ENCODE measurements around the gene HPRT1.
"Not testable (repeated sequence)": the region's sequence is repeated elsewhere in the genome, so short reads cannot be mapped to it uniquely, and the experiment has no call there.

The HPRT1 gene

DNA sequence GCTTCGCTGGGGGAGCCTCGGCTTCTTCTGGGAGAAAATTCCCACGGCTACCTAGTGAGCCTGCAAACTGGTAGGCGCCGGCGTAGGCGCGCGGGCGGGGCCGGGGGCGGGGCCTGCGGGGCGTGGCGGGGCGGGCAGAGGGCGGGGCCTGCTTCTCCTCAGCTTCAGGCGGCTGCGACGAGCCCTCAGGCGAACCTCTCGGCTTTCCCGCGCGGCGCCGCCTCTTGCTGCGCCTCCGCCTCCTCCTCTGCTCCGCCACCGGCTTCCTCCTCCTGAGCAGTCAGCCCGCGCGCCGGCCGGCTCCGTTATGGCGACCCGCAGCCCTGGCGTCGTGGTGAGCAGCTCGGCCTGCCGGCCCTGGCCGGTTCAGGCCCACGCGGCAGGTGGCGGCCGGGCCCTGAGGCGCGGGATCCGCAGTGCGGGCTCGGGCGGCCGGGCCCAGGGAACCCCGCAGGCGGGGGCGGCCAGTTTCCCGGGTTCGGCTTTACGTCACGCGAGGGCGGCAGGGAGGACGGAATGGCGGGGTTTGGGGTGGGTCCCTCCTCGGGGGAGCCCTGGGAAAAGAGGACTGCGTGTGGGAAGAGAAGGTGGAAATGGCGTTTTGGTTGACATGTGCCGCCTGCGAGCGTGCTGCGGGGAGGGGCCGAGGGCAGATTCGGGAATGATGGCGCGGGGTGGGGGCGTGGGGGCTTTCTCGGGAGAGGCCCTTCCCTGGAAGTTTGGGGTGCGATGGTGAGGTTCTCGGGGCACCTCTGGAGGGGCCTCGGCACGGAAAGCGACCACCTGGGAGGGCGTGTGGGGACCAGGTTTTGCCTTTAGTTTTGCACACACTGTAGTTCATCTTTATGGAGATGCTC lies at the start of gene HPRT1:
Gene HPRT1, plus strand, starts transcription at position 161 of the 857 bp plus-strand sequence. Its CDS starts 147 bp downstream, at position 308.
- DNase-seq (ENCODE audit: low spot score) = peak; percentile 77

GRCh38 chrX:134416087-134416486 lies 43.9 kb upstream of the HPRT1 start:
- no peak for DNase-seq (ENCODE audit: low spot score)

DNA sequence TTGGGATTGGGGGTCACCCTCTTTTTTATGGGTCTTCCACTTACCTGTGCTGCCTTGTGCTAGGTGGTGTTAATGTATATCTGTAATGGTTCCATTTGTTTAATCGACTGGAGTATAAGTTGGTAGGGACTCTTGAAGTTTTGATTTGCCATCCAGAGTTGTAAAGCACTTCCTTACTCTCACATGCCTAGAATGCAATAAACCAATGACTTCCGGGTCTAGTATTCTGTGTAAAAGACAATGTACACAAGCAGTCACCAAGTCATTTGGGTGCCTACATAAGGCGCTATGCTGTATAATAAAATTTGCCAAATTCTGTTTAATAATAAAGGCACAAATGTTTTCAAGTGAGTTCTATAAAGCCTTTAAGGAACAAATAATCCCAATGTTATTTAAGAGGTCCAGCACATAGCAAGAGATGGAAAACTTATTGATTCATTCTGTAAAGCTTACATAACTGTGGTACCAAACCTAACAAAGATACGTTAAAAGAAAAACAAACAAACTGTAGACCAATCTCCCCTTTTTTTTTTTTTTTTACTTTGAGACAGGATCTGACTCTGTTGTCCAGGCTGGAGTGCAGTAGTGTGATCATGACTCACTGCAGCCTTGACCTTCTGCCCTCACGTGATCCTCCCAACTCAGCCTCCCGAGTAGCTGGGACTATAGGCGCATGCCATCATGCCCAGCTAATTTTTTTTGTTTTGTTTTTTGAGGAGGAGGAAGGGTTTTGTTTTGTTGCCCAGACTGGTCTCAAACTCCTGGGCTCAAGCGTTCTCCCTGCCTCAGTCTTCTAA lies 41.5 kb upstream of the HPRT1 start:
- no peak for DNase-seq (ENCODE audit: low spot score)

GRCh38 chrX:134419784-134420183 lies 40.2 kb upstream of the HPRT1 start:
- no peak for DNase-seq (ENCODE audit: low spot score)

DNA sequence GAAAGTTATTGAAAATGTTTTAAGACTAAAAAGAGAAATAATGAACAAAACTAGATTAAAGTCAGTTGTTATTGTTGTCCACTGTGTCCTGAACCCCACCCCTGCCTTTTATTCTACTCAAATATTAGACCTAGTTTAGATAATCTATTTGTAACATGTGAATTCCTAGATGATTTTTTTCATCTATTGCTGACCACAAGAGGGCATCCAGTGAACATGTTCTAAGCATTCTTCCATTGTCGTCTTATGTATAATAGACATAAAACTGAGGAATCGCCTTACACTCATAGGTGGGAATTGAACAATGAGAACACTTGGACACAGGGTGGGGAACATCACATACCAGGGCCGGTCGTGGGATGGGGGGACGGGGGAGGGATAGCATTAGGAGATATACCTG lies 36.4 kb upstream of the HPRT1 start:
- peak; percentile 24 for DNase-seq (ENCODE audit: low spot score)

DNA sequence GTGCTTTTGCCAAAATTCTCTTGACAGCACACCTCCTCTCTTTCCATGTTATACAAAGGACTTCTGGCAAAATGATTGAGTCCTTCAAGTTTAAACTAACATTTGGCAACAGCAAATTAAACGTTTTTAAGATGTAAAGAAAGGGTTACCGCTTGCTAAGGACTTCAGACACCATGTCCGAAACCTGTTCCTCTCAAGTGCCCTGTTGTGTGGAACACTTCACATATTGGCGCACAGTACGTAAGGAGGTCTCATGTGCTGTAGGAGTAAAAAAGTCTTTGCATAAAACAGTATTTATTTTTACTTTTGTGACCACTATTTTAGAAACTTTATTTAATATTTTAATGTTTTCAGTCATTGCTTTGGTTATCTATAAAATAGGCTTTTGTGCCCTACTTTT lies 33.7 kb upstream of the HPRT1 start:
- DNase-seq (ENCODE audit: low spot score) = no peak

DNA sequence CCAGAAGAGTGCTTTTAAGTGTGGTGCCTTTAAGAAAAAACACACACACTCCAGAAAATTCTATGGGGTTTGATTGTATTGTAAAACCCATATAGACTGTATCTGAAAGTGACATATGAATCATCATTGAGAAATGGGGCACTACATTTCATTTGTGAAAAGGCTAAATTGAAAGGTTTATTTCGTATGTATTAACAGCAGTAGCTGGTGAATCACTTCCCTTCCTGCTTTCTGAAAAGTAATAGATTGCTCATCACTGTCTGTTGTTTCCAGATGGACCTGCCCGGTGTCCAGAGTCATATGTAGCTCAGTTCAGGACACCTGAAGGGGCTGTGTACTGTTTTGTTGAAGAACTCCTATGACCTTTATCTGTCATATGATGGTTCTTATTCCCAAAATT lies 28.1 kb upstream of the HPRT1 start:
- DNase-seq (ENCODE audit: low spot score) = no peak

GRCh38 chrX:134435894-134436293 lies 24.1 kb upstream of the HPRT1 start:
- DNase-seq (ENCODE audit: low spot score) = no peak

- peak; percentile 8 for DNase-seq (ENCODE audit: low spot score)
Observed at GRCh38 chrX:134443020-134443419, 16.9 kb upstream of the HPRT1 start.

DNA sequence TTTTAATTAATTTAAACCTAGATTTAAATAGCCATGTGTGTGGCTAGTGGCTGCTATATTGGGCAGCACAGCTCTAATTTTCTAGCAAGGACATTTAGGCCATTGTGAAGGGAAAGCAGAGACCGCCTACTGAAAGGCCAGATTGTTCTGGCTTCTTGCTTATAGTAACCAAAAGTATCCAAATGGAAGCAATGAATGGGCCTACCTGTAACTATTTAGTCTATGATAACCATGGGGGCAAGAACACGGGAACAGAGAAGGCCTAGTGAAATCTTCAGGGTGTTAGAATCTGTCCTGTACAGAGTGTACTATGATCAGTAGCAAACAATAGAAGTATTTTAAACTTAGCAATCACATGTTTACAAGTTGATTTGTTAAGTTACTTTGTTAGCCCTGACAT lies 16.5 kb upstream of the HPRT1 start:
- DNase-seq (ENCODE audit: low spot score) = peak; percentile 29

- DNase-seq (ENCODE audit: low spot score) = no peak
Observed at GRCh38 chrX:134444681-134445080, 15.3 kb upstream of the HPRT1 start.

GRCh38 chrX:134452596-134452995 lies 7.4 kb upstream of the HPRT1 start:
- DNase-seq (ENCODE audit: low spot score) = no peak

DNA sequence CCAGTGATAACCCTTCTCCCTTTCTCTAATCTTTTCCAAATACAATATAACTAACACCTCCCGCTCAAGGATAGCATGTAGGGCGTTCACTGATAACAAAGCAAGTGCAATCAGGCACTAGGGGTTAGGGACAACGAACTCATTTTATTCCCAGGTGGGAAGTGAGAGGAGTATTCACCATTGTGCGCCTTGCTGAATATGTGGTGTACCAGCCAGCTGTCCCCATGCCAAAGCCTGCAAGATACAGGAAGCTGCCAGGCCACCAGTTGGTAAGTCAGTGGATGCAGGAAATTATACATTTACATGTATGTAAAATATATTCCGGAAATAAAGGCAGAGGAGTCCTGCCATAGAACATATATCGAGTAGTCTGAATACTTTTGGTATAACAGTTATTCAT lies 6.3 kb upstream of the HPRT1 start:
- DNase-seq (ENCODE audit: low spot score) = no peak

- DNase-seq (ENCODE audit: low spot score) = no peak
Observed at GRCh38 chrX:134454506-134454905, 5.5 kb upstream of the HPRT1 start.

GRCh38 chrX:134457708-134458107 lies 2.3 kb upstream of the HPRT1 start:
- no peak for DNase-seq (ENCODE audit: low spot score)

DNA sequence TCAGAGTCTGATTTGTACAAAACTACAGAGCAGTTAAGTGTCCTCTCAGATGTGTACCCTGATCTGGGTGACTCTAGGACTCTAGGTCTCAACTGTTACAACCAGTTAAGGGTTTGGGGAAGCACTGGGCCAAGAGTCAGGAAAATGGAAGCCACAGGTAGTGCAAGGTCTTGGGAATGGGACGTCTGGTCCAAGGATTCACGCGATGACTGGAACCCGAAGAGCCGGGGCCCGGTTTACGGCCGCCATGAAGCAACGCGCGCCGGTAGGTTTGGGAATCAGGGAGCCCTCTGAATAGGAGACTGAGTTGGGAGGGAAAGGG lies 321 bp upstream of the HPRT1 start:
- no peak for DNase-seq (ENCODE audit: low spot score)

DNA sequence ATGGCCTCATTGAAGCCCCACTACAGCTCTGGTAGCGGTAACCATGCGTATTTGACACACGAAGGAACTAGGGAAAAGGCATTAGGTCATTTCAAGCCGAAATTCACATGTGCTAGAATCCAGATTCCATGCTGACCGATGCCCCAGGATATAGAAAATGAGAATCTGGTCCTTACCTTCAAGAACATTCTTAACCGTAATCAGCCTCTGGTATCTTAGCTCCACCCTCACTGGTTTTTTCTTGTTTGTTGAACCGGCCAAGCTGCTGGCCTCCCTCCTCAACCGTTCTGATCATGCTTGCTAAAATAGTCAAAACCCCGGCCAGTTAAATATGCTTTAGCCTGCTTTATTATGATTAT lies 876 bp downstream of the HPRT1 start:
- DNase-seq (ENCODE audit: low spot score) = peak; percentile 7

DNA sequence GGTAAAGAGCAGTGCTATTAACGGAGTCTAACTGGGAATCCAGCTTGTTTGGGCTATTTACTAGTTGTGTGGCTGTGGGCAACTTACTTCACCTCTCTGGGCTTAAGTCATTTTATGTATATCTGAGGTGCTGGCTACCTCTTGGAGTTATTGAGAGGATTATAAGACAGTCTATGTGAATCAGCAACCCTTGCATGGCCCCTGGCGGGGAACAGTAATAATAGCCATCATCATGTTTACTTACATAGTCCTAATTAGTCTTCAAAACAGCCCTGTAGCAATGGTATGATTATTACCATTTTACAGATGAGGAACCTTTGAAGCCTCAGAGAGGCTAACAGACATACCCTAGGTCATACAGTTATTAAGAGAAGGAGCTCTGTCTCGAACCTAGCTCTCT lies 1.5 kb downstream of the HPRT1 start:
- no peak for DNase-seq (ENCODE audit: low spot score)

DNA sequence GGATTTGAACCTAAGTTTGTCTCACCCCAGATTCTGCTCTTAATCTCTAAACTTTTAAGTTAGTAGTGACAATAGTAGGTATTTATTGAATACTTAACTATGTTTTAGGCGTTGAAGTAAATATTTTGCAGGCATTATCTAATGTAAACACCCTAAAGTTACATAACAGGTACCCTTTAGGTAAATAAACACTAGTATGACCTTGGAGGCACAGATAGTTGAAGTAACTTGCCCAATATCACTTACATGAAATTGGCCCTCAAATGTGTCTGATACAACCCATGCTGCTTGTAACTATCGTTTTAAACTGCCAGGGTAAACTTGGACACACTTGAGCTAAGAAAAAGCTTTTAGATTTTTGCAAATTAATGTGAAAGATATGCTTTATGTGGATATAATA lies 3.0 kb downstream of the HPRT1 start:
- DNase-seq (ENCODE audit: low spot score) = no peak

- DNase-seq (ENCODE audit: low spot score) = not testable (repeated sequence)
Observed at GRCh38 chrX:134464453-134464852, 4.5 kb downstream of the HPRT1 start.

DNA sequence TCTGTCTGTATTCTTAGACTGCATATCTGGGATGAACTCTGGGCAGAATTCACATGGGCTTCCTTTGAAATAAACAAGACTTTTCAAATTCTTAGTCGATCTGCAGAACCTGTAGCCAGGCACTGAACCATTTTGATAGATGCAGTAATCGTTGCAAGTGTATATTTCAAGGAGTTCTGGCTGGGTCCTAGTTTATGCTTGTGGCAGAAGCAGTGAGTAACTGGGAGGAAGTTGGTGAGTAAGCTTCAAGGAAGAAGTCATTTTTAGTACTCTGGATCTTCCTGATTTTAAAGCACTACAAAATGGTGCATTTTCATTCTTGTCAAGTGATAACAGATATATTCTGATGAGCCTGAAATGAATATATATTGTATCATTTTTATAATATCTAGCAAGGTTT lies 9.5 kb downstream of the HPRT1 start:
- DNase-seq (ENCODE audit: low spot score) = no peak

DNA sequence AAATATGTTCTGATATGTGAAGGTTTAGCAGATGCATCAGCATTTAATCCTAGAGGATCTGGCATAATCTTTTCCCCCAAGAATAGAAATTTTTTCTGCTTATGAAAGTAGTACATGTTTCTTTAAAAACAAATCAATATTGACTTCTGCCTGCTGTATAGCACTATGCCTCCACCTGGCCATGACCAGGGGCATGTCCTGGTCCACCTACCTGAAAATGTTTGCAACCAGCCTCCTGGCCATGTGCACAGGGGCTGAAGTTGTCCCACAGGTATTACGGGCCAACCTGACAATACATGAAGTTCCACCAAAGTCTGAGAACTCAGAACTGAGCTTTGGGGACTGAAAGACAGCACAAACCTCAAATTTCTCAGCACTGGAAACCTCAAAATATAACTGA lies 10.0 kb downstream of the HPRT1 start:
- no peak for DNase-seq (ENCODE audit: low spot score)

DNA sequence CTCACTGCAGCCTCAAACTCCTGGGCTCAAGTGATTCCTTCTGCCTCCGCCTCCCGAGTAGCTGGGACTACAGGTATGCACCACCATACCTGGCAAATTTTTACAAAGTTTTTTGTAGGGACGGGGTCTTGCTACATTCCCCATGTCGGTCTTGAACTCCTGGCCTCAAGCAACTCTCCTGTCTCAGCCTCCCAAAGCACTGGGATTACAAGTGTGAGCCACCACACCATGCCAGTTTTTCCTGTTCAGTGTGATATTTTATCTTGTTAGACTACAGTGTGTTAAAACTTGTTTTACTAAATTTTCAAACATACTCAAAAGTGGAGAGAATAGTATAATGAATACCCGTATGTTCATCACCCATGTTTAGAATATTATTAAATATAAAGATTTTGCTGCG lies 12.1 kb downstream of the HPRT1 start:
- no peak for DNase-seq (ENCODE audit: low spot score)

DNA sequence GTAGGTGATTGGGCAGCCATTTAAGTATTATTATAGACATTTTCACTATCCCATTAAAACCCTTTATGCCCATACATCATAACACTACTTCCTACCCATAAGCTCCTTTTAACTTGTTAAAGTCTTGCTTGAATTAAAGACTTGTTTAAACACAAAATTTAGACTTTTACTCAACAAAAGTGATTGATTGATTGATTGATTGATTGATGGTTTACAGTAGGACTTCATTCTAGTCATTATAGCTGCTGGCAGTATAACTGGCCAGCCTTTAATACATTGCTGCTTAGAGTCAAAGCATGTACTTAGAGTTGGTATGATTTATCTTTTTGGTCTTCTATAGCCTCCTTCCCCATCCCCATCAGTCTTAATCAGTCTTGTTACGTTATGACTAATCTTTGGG lies 16.3 kb downstream of the HPRT1 start:
- DNase-seq (ENCODE audit: low spot score) = no peak

All from globus pallidus (tissue), 1 donor.